OCI-LY7 (cell line): ENCODE results near the gene CTRB1. TPM values are rescaled to one million over a fixed set of nuclear protein-coding genes. Genes with fewer than 3 reads are reported as not detected.

Source experiments
- BruUV-seq: library from RNA; stranded (reverse); fragments of 400-500 nt; replicated peaks from 2 replicates; lab custom pipeline; 2021; lab: Mats Ljungman, UMichigan
- CTCF ChIA-PET: fragments of 300-600 bp; sonication (Branson Sonifier 250); formaldehyde crosslinking; loops from one replicate; lab custom pipeline; 2022; ENCODE audit warnings: antibody characterized with exemption; ENCODE audit not compliant: unreplicated experiment; lab: Charles Lee
- POLR2A ChIA-PET: fragments of 300-600 bp; sonication (Branson Sonifier 250); formaldehyde crosslinking; loops from one replicate; lab custom pipeline; 2022; ENCODE audit warnings: antibody characterized with exemption; lab: Charles Lee
- DNase-seq: peaks from one replicate; pipeline ENCODE4 v3.0.0-alpha.2; 2015; ENCODE audit warnings: low spot score
- H2AFZ ChIP-seq: fragments of 200-600 bp; sonication (generic), shearing (Covaris generic); 2 replicates; pipeline ENCODE4 v1.6.1; 2014; ENCODE audit warnings: mild to moderate bottlenecking, antibody characterized with exemption, low read length, moderate library complexity
- H3K27ac ChIP-seq: fragments of 200-600 bp; sonication (generic); 2 replicates; pipeline ENCODE4 v1.5.1; 2014; ENCODE audit warnings: mixed run types, low read depth, mild to moderate bottlenecking, moderate library complexity, low read length, inconsistent platforms; ENCODE audit not compliant: poor library complexity, severe bottlenecking
- H3K36me3 ChIP-seq: fragments of 200-600 bp; sonication (generic); 2 replicates; pipeline ENCODE4 v1.6.1; 2014; ENCODE audit warnings: mild to moderate bottlenecking, antibody characterized with exemption, low read length, moderate library complexity, mixed read lengths; ENCODE audit not compliant: insufficient read depth
- H3K4me1 ChIP-seq: fragments of 200-600 bp; sonication (generic); 2 replicates; pipeline ENCODE4 v1.5.1; 2014; ENCODE audit warnings: mild to moderate bottlenecking, low read length; ENCODE audit not compliant: insufficient read depth, poor library complexity, severe bottlenecking
- H3K4me2 ChIP-seq: fragments of 200-600 bp; sonication (generic); 2 replicates; pipeline ENCODE4 v1.6.1; 2014; ENCODE audit warnings: mild to moderate bottlenecking, low read length
- H3K4me3 ChIP-seq: fragments of 200-600 bp; sonication (generic); 2 replicates; pipeline ENCODE4 v1.5.1; 2014; ENCODE audit warnings: mild to moderate bottlenecking, low read depth, low read length; ENCODE audit not compliant: poor library complexity, severe bottlenecking
- H3K79me2 ChIP-seq: fragments of 200-600 bp; sonication (generic); 2 replicates; pipeline ENCODE4 v1.6.1; 2016; ENCODE audit warnings: low read depth, mild to moderate bottlenecking, low read length, moderate library complexity, mixed read lengths; ENCODE audit not compliant: insufficient read depth
- H3K9me2 ChIP-seq: fragments of 200-600 bp; sonication (generic); 2 replicates; pipeline ENCODE4 v1.6.1; 2016; ENCODE audit warnings: mild to moderate bottlenecking, low read length, mixed read lengths; ENCODE audit not compliant: insufficient read depth
- H3K9me3 ChIP-seq: fragments of 200-600 bp; sonication (generic); 2 replicates; pipeline ENCODE4 v1.6.1; 2014; ENCODE audit warnings: mild to moderate bottlenecking, mixed run types, low read length, mixed read lengths
- H4K20me1 ChIP-seq: fragments of 200-600 bp; sonication (generic); 2 replicates; pipeline ENCODE4 v1.6.1; 2014; ENCODE audit warnings: mild to moderate bottlenecking, antibody characterized with exemption, low read length, moderate library complexity, mixed read lengths; ENCODE audit not compliant: insufficient read depth
- CTCF ChIP-seq: fragments of 200-600 bp; sonication (generic); conservative IDR thresholded peaks from 2 replicates; pipeline ENCODE4 v1.5.1; 2014; ENCODE audit warnings: mild to moderate bottlenecking, antibody characterized with exemption, low read length, moderate library complexity, mixed read lengths
- EZH2phosphoT487 ChIP-seq: fragments of 200-600 bp; sonication (generic); IDR thresholded peaks from 2 replicates; pipeline ENCODE4 v1.6.1; 2018; ENCODE audit warnings: low read depth, borderline replicate concordance, mild to moderate bottlenecking, mixed run types, antibody characterized with exemption, low read length, moderate library complexity, mixed read lengths
- intact Hi-C: fragments of 100-400 bp; cut with micrococcal nuclease; formaldehyde crosslinking; loops from one replicate; pipeline ENCODE4 v1.10.0; 2022; ENCODE audit not compliant: unreplicated experiment
- total RNA-seq, 2 experiments: library from RNA; depleted of rRNA in 1 of 2; stranded (reverse); fragments of >200 nt in 1 of 2; shearing (Covaris generic) in 1 of 2; gene quantifications; 2 replicates each; pipeline ENCODE4 v1.2.3, GENCODE V29; 2014 to 2022

CTRB1 gene
- total RNA-seq, 2 experiments from 2014 or later: not detected

GRCh38 chr16:75227361-75228142, 8.8 kb downstream of the CTRB1 start:
- POLR2A ChIA-PET: no interaction called here
- no peak overlapping the region for H2AFZ ChIP-seq
- H3K36me3 ChIP-seq: no peaks in the 10 kb centered on the region
- no peak for DNase-seq
- H3K4me2 ChIP-seq: no peak overlapping the region
- H3K27ac ChIP-seq: no peak overlapping the region
- H3K79me2 ChIP-seq: no peaks in the 10 kb centered on the region
- TF ChIP-seq CTCF (no peak), EZH2phosphoT487 (no peak)
- CTCF ChIA-PET: no interaction called here
- no peaks in the 10 kb centered on the region for H4K20me1 ChIP-seq
- H3K4me1 ChIP-seq: no peaks in the 10 kb centered on the region
- no peaks in the 10 kb centered on the region for H3K9me3 ChIP-seq
- BruUV-seq: no TSS peak
- no peaks in the 10 kb centered on the region for H3K9me2 ChIP-seq
- intact Hi-C loops: no loop called here
- H3K4me3 ChIP-seq: no peak overlapping the region

- TF ChIP-seq CTCF: no peak
- no peak for TF ChIP-seq EZH2phosphoT487
- no peaks in the 10 kb centered on the region for H3K9me2 ChIP-seq
- no peak overlapping the region for H2AFZ ChIP-seq
- no peak overlapping the region for H3K27ac ChIP-seq
- BruUV-seq: no TSS peak
- no peak for DNase-seq
- ChIA-PET CTCF (no interaction called here), POLR2A (no interaction called here)
- no peaks in the 10 kb centered on the region for H3K9me3 ChIP-seq
- H3K4me1 ChIP-seq: no peaks in the 10 kb centered on the region
- H3K4me3 ChIP-seq: no peak overlapping the region
- H3K4me2 ChIP-seq: no peak overlapping the region
- H3K79me2 ChIP-seq: no peaks in the 10 kb centered on the region
- no peaks in the 10 kb centered on the region for H4K20me1 ChIP-seq
- intact Hi-C loops: no loop called here
- H3K36me3 ChIP-seq: no peaks in the 10 kb centered on the region
These were observed 9.6 kb downstream of the CTRB1 start for GRCh38 chr16:75228143-75228976.
